Prostate gland (tissue), 2 donors: ENCODE measurements around the gene CDC42BPB.

Experiments used
- CTCF ChIP-seq, 4 experiments: fragments of 200-600 bp in 2 of 4; fragments of 450-650 bp in 2 of 4; sonication (generic) in 2 of 4; IDR thresholded peaks; 1 replicate in 3 of 4; 2 replicates in 1 of 4; pipeline ENCODE4 v1.5.1; 2016 to 2019; ENCODE audit warnings: antibody characterized with exemption in 4 of 4, mild to moderate bottlenecking in 2 of 4, moderate library complexity in 2 of 4
- POLR2A ChIP-seq: fragments of 450-650 bp; IDR thresholded peaks from one replicate; pipeline ENCODE4 v1.6.1; 2016; ENCODE audit warnings: antibody characterized with exemption, mild to moderate bottlenecking

- TF ChIP-seq POLR2A (no peak), CTCF (IDR thresholded peaks at IDR 0.05) (no peak)
Measured at GRCh38 chr14:103008768-103009357, 48.5 kb downstream of the CDC42BPB start.
